SK-N-SH (cell line): ENCODE measurements around the gene CDH22. TPM values are rescaled to one million over a fixed set of nuclear protein-coding genes. Genes with fewer than 3 reads are reported as not detected.

Experiments
- CTCF ChIA-PET: fragments of 300-600, 350-600 bp; formaldehyde crosslinking; extraction: SDS; loops from one replicate; lab custom pipeline; 2021; lab: Yijun Ruan, JAX
- POLR2A ChIA-PET: fragments of 350-600 bp; sonication (Branson Sonifier 250); formaldehyde crosslinking; extraction: SDS; loops from one replicate; lab custom pipeline; 2020; ENCODE audit warnings: antibody characterized with exemption, inconsistent platforms; lab: Yijun Ruan, JAX
- DNase-seq: peaks from one replicate; pipeline ENCODE4 v3.0.0; 2012
- H2AFZ ChIP-seq: fragments of 200-600 bp; sonication (generic); 2 replicates; pipeline ENCODE4 v1.8.1; 2016; ENCODE audit warnings: antibody characterized with exemption, mild to moderate bottlenecking, low read depth
- H3F3A ChIP-seq: fragments of 200-600 bp; sonication (generic); replicated peaks from 2 replicates; pipeline ENCODE3; 2016; ENCODE audit warnings: antibody characterized with exemption, mild to moderate bottlenecking; ENCODE audit not compliant: insufficient read depth
- H3K27ac ChIP-seq, 2 experiments: fragments of 200-500 bp in 1 of 2; fragments of 200-600 bp in 1 of 2; sonication (Bioruptor generic) in 1 of 2; sonication (generic), shearing (Covaris generic) in 1 of 2; 2 replicates each; pipeline versions ENCODE4 v1.5.1 to v1.6.1; 2014 to 2016; ENCODE audit warnings: low read depth in 2 of 2, inconsistent platforms in 1 of 2, low read length in 1 of 2, mild to moderate bottlenecking in 1 of 2, mixed read lengths in 1 of 2
- H3K27me3 ChIP-seq: fragments of 200-600 bp; sonication (generic), shearing (Covaris generic); 2 replicates; pipeline ENCODE4 v1.6.1; 2016; ENCODE audit warnings: mixed run types; ENCODE audit not compliant: insufficient read depth
- H3K36me3 ChIP-seq, 2 experiments: fragments of 200-500 bp in 1 of 2; fragments of 200-600 bp in 1 of 2; sonication (Bioruptor generic) in 1 of 2; sonication (generic) in 1 of 2; replicated peaks in 1 of 2; 2 replicates each; pipeline versions ENCODE3 to v1.5.1; 2014 to 2016; ENCODE audit warnings: low read length in 1 of 2, mild to moderate bottlenecking in 1 of 2; ENCODE audit not compliant: insufficient read depth in 2 of 2, control insufficient read depth in 1 of 2
- H3K4me1 ChIP-seq, 2 experiments: fragments of 200-500 bp in 1 of 2; fragments of 200-600 bp in 1 of 2; sonication (Bioruptor generic) in 1 of 2; sonication (generic), shearing (Covaris generic) in 1 of 2; 2 replicates each; pipeline versions ENCODE4 v1.5.1 to v1.6.1; 2014 to 2016; ENCODE audit warnings: low read depth in 1 of 2, low read length in 1 of 2, mixed run types in 1 of 2; ENCODE audit not compliant: insufficient read depth in 2 of 2, control insufficient read depth in 1 of 2
- H3K4me2 ChIP-seq: fragments of 200-600 bp; sonication (generic), shearing (Covaris generic); 2 replicates; pipeline ENCODE4 v1.6.1; 2017; ENCODE audit warnings: mixed run types
- H3K4me3 ChIP-seq, 2 experiments: fragments of 200-500 bp in 1 of 2; fragments of 200-600 bp in 1 of 2; sonication (Bioruptor generic) in 1 of 2; sonication (generic), shearing (Covaris generic) in 1 of 2; 2 replicates each; pipeline versions ENCODE4 v1.5.1 to v1.8.1; 2014 to 2016; ENCODE audit warnings: low read depth in 2 of 2, inconsistent platforms in 1 of 2, low read length in 1 of 2, mild to moderate bottlenecking in 1 of 2, mixed read lengths in 1 of 2, moderate library complexity in 1 of 2
- H3K79me2 ChIP-seq: fragments of 200-600 bp; sonication (generic); 2 replicates; pipeline ENCODE4 v1.8.1; 2017; ENCODE audit warnings: mild to moderate bottlenecking; ENCODE audit not compliant: insufficient read depth
- H3K9ac ChIP-seq: fragments of 200-600 bp; sonication (generic); 2 replicates; pipeline ENCODE4 v1.6.1; 2017; ENCODE audit warnings: mixed run types
- H3K9me2 ChIP-seq: fragments of 200-600 bp; sonication (generic); 2 replicates; pipeline ENCODE4 v1.6.1; 2017; ENCODE audit warnings: mixed run types
- H3K9me3 ChIP-seq: fragments of 200-600 bp; sonication (generic); 2 replicates; pipeline ENCODE4 v1.6.1; 2017; ENCODE audit warnings: mixed run types, mild to moderate bottlenecking, moderate library complexity
- H4K20me1 ChIP-seq: fragments of 200-600 bp; sonication (generic); 2 replicates; pipeline ENCODE4 v1.6.1; 2017; ENCODE audit warnings: mild to moderate bottlenecking, mixed run types; ENCODE audit not compliant: insufficient read depth
- ELF1 ChIP-seq: IDR thresholded peaks from 2 replicates; pipeline ENCODE4 v1.4.0; 2012
- FOSL2 ChIP-seq: IDR thresholded peaks from 2 replicates; pipeline ENCODE4 v1.4.0; 2012; ENCODE audit warnings: low read depth, mild to moderate bottlenecking, moderate library complexity, borderline replicate concordance
- GATA2 ChIP-seq: sonication (generic); formaldehyde crosslinking; IDR thresholded peaks from 2 replicates; pipeline ENCODE4 v1.5.0; 2020; ENCODE audit warnings: mild to moderate bottlenecking, missing genetic modification reagents
- IRF3 ChIP-seq: fragments of 150-350 bp; IDR thresholded peaks from 2 replicates; pipeline ENCODE4 v1.6.1; 2016; ENCODE audit warnings: mild to moderate bottlenecking, low read depth, low read length
- MEF2A ChIP-seq: IDR thresholded peaks from 2 replicates; pipeline ENCODE4 v1.4.0; 2012; ENCODE audit warnings: low read depth, borderline replicate concordance
- NRF1 ChIP-seq: IDR thresholded peaks from 2 replicates; pipeline ENCODE4 v1.6.1; 2012; ENCODE audit warnings: low read depth, mild to moderate bottlenecking, low read length
- PBX3 ChIP-seq: IDR thresholded peaks from 2 replicates; pipeline ENCODE4; 2012
- POLR2AphosphoS5 ChIP-seq: IDR thresholded peaks from 2 replicates; pipeline ENCODE4 v1.6.1; 2012; ENCODE audit warnings: low read depth, low read length
- REST ChIP-seq: IDR thresholded peaks from 2 replicates; pipeline ENCODE4 v1.6.1; 2012; ENCODE audit warnings: mild to moderate bottlenecking, low read depth, low read length, moderate library complexity
- USF2 ChIP-seq: fragments of 150-350 bp; IDR thresholded peaks from 2 replicates; pipeline ENCODE4 v1.6.1; 2017; ENCODE audit warnings: antibody characterized with exemption, low read length, low read depth, borderline replicate concordance
- whole genome bisulfite sequencing: methylation state at CpG from one replicate; pipeline ENCODE4 v1.1.6; 2017; ENCODE audit warnings: low lambda C conversion rate; 5-methylcytosine and 5-hydroxymethylcytosine counted together
- polyA plus RNA-seq, 3 experiments: library from polyadenylated mRNA; depleted of rRNA; stranded (reverse); fragments of >200 nt; gene quantifications; 2 replicates each; pipeline ENCODE4 v1.2.3, GENCODE V29; 2012

The CDH22 gene
- polyA plus RNA-seq, 1 of the 3 experiments (the other 2 are of a cell fraction) = not detected

GRCh38 chr20:46296526-46297250, 11.6 kb downstream of the CDH22 start (continued):
- TF ChIP-seq MEF2A = no peak
- TF ChIP-seq USF2 = no peak
- no peak for TF ChIP-seq PBX3
- TF ChIP-seq FOSL2 = no peak
- TF ChIP-seq IRF3 = no peak

GRCh38 chr20:46293084-46293483, 15.2 kb downstream of the CDH22 start:
- Histone ChIP-seq H3K9ac (no peak overlapping the region), H3K9me2 (no peaks in the 10 kb centered on the region), H3K4me3 (no peak overlapping the region), H3K36me3 (no peaks in the 10 kb centered on the region), H3K4me1 (no peaks in the 10 kb centered on the region), H3K79me2 (no peaks in the 10 kb centered on the region), H3K9me3 (no peaks in the 10 kb centered on the region), H3K27me3 (no peaks in the 10 kb centered on the region; the same call in 1 of the 2 replicates), H4K20me1 (no peaks in the 10 kb centered on the region), H3F3A (no peaks in the 10 kb centered on the region), H2AFZ (no peak overlapping the region), H3K27ac (no peak overlapping the region), H3K4me2 (no peak overlapping the region)
- 57% methylated on average over 3 of the region's 3 CpGs for WGBS
- ChIA-PET CTCF (interaction anchor here (0.6 to 5.0 kb wide), 4 partner anchors 9 to 33 kb away, joined by 3 to 39 read pairs (median 5); no protein-coding TSS in a partner anchor), POLR2A (no interaction called here)
- TF ChIP-seq ELF1 = no peak
- peak; percentile 96 for TF ChIP-seq REST
- no peak for TF ChIP-seq NRF1
- no peak for TF ChIP-seq POLR2AphosphoS5
- TF ChIP-seq GATA2 (CRISPR knock-in tag) = no peak
- TF ChIP-seq IRF3 = no peak
- DNase-seq = no peak
